ENCODE measurements around the gene STBD1.

DNA sequence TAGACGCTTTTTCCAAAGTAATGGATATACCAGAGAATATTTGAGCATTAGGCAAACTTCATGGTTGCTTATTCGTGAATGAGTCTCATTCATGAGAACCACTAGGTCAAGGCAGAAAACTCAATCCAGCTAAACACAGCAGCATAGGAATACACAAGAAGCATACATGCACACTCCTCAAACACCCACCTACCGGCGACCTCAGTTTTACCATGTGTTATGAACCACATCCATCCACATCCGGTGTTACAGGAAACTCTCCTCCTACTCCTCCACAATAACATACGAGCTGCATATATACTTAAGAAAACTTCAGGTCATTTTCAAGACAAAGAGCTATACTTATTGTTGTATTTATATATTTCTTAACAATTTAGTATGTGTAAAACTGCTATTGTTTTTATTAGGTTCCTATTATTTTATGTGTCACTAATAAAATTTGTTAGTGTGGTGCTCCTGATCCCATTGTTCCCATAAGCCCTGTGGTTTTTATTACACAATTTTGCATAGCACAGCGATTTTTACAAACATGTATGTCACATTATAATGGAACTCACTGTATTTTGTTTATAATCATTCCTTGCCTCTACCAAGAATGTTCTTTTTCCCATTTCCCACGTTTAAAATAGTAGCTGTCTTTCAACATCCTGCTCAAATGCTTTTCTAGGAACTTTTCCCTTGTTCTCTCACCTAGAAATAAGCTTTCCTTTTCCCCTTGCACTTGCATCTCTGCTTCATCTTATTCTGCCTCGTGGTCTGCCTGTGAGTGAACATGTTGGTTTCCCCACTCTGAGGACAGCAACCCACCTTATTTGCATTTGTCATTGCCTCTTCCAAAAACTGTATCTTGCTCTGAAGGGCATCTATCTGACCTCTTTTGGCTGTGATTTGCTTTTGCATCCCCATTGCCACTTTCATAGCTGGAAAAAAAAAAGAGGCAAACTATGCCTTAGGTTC lies 48.3 kb downstream of the STBD1 start:
- TF ChIP-seq ZNF274 (IDR thresholded peaks at IDR 0.05; ENCODE audit: low read depth, low read length) (no peak), YY1 (IDR thresholded peaks at IDR 0.05; ENCODE audit: insufficient read depth, insufficient read length) (no peak), SUZ12 (IDR thresholded peaks at IDR 0.05; ENCODE audit: extremely low read depth, insufficient read depth, insufficient read length) (no peak)
